IMR-90 (cell line): ENCODE results near the gene PDZD8. TPM values are rescaled to one million over a fixed set of nuclear protein-coding genes. Genes with fewer than 3 reads are reported as not detected.

Experiments
- ATAC-seq: fragments of 200-7000 bp; cut with Tn5 transposase; 2 replicates; pipeline ENCODE4 v1.9.1; 2020; ENCODE audit warnings: low read depth, mild to moderate bottlenecking, moderate library complexity
- BruUV-seq: library from RNA; stranded (reverse); fragments of 400-500 nt; replicated peaks from 2 replicates; lab custom pipeline; 2021; lab: Mats Ljungman, UMichigan
- CTCF ChIA-PET: fragments of 300-600 bp; formaldehyde crosslinking; extraction: SDS; loops from one replicate; lab custom pipeline; 2021; ENCODE audit warnings: antibody characterized with exemption; lab: Yijun Ruan, JAX
- POLR2A ChIA-PET: fragments of 300-600 bp; sonication (Branson Sonifier 250); formaldehyde crosslinking; loops from one replicate; lab custom pipeline; 2022; ENCODE audit warnings: antibody characterized with exemption; ENCODE audit not compliant: unreplicated experiment; lab: Charles Lee
- DNase-seq: peaks from one replicate; pipeline ENCODE4 v3.0.0; 2013
- H2AFZ ChIP-seq: replicated peaks from 2 replicates; pipeline ENCODE3; 2013; ENCODE audit warnings: low read length, mild to moderate bottlenecking; ENCODE audit not compliant: poor library complexity
- H2AK5ac ChIP-seq: 2 replicates; pipeline ENCODE4 v1.6.1; 2013; ENCODE audit warnings: low read depth, low read length, inconsistent platforms
- H2AK9ac ChIP-seq: replicated peaks from 2 replicates; pipeline ENCODE3; 2013; ENCODE audit warnings: mild to moderate bottlenecking, low read depth, low read length, moderate library complexity; ENCODE audit not compliant: poor library complexity
- H2BK120ac ChIP-seq: 2 replicates; pipeline ENCODE4 v1.6.1; 2013; ENCODE audit warnings: low read depth, low read length, inconsistent platforms
- H2BK15ac ChIP-seq: 3 replicates; pipeline ENCODE4 v1.6.1; 2013; ENCODE audit warnings: low read depth, low read length, inconsistent platforms
- H2BK20ac ChIP-seq: 2 replicates; pipeline ENCODE4 v1.6.1; 2013; ENCODE audit warnings: low read depth, mild to moderate bottlenecking, inconsistent platforms, low read length, moderate library complexity
- H2BK5ac ChIP-seq: 2 replicates; pipeline ENCODE4 v1.6.1; 2013; ENCODE audit warnings: mild to moderate bottlenecking, low read depth, low read length, inconsistent platforms; ENCODE audit not compliant: poor library complexity, severe bottlenecking
- H3K14ac ChIP-seq: replicated peaks from 2 replicates; pipeline ENCODE4 v1.6.1; 2013; ENCODE audit warnings: low read depth, low read length, inconsistent platforms
- H3K18ac ChIP-seq: 2 replicates; pipeline ENCODE4 v1.6.1; 2013; ENCODE audit warnings: low read depth, low read length, control low read depth
- H3K23ac ChIP-seq: 2 replicates; pipeline ENCODE4 v1.6.1; 2013; ENCODE audit warnings: low read depth, low read length, inconsistent platforms
- H3K27ac ChIP-seq: 2 replicates; pipeline ENCODE4 v1.5.1; 2013; ENCODE audit warnings: mild to moderate bottlenecking, control low read depth, low read length; ENCODE audit not compliant: insufficient read depth
- H3K27me3 ChIP-seq: 2 replicates; pipeline ENCODE4 v1.6.1; 2013; ENCODE audit warnings: low read length; ENCODE audit not compliant: control insufficient read depth, insufficient read depth
- H3K36me3 ChIP-seq: 2 replicates; pipeline ENCODE4 v1.6.1; 2013; ENCODE audit warnings: low read length, mixed read lengths; ENCODE audit not compliant: control insufficient read depth, insufficient read depth
- H3K4ac ChIP-seq: 2 replicates; pipeline ENCODE4 v1.6.1; 2013; ENCODE audit warnings: low read depth, low read length, inconsistent platforms
- H3K4me1 ChIP-seq: 2 replicates; pipeline ENCODE4 v1.6.1; 2013; ENCODE audit warnings: low read length, mixed read lengths; ENCODE audit not compliant: control insufficient read depth, insufficient read depth
- H3K4me2 ChIP-seq: 2 replicates; pipeline ENCODE4 v1.6.1; 2013; ENCODE audit warnings: low read depth, mild to moderate bottlenecking, control low read depth, low read length, moderate library complexity
- H3K4me3 ChIP-seq: 2 replicates; pipeline ENCODE4 v1.5.1; 2013; ENCODE audit warnings: low read depth, mild to moderate bottlenecking, control low read depth, low read length, moderate library complexity; ENCODE audit not compliant: insufficient read depth
- H3K56ac ChIP-seq: 2 replicates; pipeline ENCODE4 v1.6.1; 2013; ENCODE audit warnings: low read length, inconsistent platforms; ENCODE audit not compliant: insufficient read depth; ENCODE audit errors: extremely low read depth
- H3K79me1 ChIP-seq, 2 experiments: 2 replicates each; pipeline ENCODE4 v1.6.1; 2013; ENCODE audit warnings: low read length in 2 of 2, inconsistent platforms in 1 of 2, low read depth in 1 of 2
- H3K9ac ChIP-seq: 2 replicates; pipeline ENCODE4 v1.6.1; 2013; ENCODE audit warnings: low read depth, low read length, control low read depth
- H3K9me1 ChIP-seq: 2 replicates; pipeline ENCODE4 v1.6.1; 2013; ENCODE audit warnings: low read length, inconsistent platforms; ENCODE audit not compliant: insufficient read depth
- H3K9me3 ChIP-seq: 2 replicates; pipeline ENCODE4 v1.6.1; 2013; ENCODE audit warnings: low read length; ENCODE audit not compliant: control insufficient read depth, insufficient read depth
- H4K20me1 ChIP-seq: 2 replicates; pipeline ENCODE4 v1.6.1; 2013; ENCODE audit warnings: low read length, inconsistent platforms; ENCODE audit not compliant: insufficient read depth
- H4K5ac ChIP-seq: 2 replicates; pipeline ENCODE4 v1.6.1; 2013; ENCODE audit warnings: mild to moderate bottlenecking, low read depth, low read length, control low read depth
- H4K8ac ChIP-seq, 2 experiments: 2 replicates each; pipeline ENCODE4 v1.6.1; 2013; ENCODE audit warnings: low read depth in 2 of 2, low read length in 2 of 2, control low read depth in 1 of 2, inconsistent platforms in 1 of 2
- H4K91ac ChIP-seq: 2 replicates; pipeline ENCODE4 v1.6.1; 2013; ENCODE audit warnings: low read depth, low read length, inconsistent platforms; ENCODE audit not compliant: insufficient read depth
- CEBPB ChIP-seq: IDR thresholded peaks from 2 replicates; pipeline ENCODE4 v1.6.1; 2012; ENCODE audit warnings: low read depth, low read length, improper control_type of control experiment
- CHD1 ChIP-seq: IDR thresholded peaks from 2 replicates; pipeline ENCODE4 v1.6.1; 2012; ENCODE audit warnings: low read depth, low read length, improper control_type of control experiment
- RAD21 ChIP-seq: IDR thresholded peaks from 2 replicates; pipeline ENCODE4 v1.6.1; 2012; ENCODE audit warnings: low read length, improper control_type of control experiment
- WGBS, 2 experiments: methylation state at CpG; one replicate each; pipeline versions ENCODE4 v1.1.5 to v1.1.7; 2013; ENCODE audit warnings: missing lambda C conversion rate in 2 of 2; ENCODE audit not compliant: insufficient read length in 1 of 2; ENCODE audit errors: extremely low coverage in 2 of 2; 5-methylcytosine and 5-hydroxymethylcytosine counted together
- dilution Hi-C: fragments of 300-500 bp; cut with HindIII; formaldehyde crosslinking; loops from one replicate; pipeline ENCODE4 v1.14.3; 2018; ENCODE audit warnings: low sequenced_read_pairs; ENCODE audit not compliant: unreplicated experiment
- in situ Hi-C: fragments of 300-500 bp; cut with MboI; formaldehyde crosslinking; loops from 3 replicates; pipeline ENCODE4 v1.14.3; 2019; ENCODE audit warnings: low sequenced_read_pairs, inconsistent platforms, mixed read lengths
- intact Hi-C: fragments of 100-400 bp; cut with micrococcal nuclease; formaldehyde crosslinking; loops from 2 replicates; pipeline ENCODE4 v1.10.0; 2022
- polyA plus RNA-seq, 3 experiments: library from polyadenylated mRNA; depleted of rRNA; stranded (reverse); fragments of >200 nt; gene quantifications; 2 replicates each; pipeline ENCODE4 v1.2.3, GENCODE V29; 2012; ENCODE audit warnings: low replicate concordance in 1 of 3
- total RNA-seq: library from RNA; depleted of rRNA; stranded (reverse); fragments of >200 nt; gene quantifications from 2 replicates; pipeline ENCODE4 v1.2.3, GENCODE V29; 2012
- TF ChIP-seq, protein P1 (sequence below): fragments of 150-350 bp; IDR thresholded peaks from 2 replicates; pipeline ENCODE4 v1.6.1; 2016; ENCODE audit warnings: low read depth, mild to moderate bottlenecking, low read length, moderate library complexity, borderline replicate concordance

Gene PDZD8
- total and polyA plus RNA-seq, 2 of the 4 experiments (the other 2 are of a cell fraction): 11.3 to 20.4 TPM

DNA sequence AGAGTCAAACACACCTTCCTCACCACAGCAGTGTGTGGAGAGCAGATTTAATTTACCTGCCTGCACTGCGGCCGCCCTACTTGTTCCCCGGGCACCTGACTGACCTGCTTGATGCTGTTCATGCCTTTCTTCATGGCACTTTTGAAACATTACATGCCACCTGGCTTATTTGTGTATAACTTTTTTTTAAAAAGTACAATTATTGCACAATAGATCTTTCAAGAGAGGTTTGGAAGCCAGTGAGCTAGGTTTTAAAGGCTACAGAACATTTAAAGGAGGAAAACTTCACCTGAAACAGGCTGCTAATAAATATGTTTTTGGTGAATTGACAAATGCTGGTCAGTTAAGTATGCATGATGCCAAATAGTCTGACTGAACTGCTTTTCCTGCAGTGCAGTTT is 101.3 kb downstream of the PDZD8 start:
- Histone ChIP-seq H4K20me1 (no peaks in the 10 kb centered on the region), H3K79me1 (no peaks in the 10 kb centered on the region), H2BK15ac (no peak overlapping the region), H3K9ac (no peak overlapping the region), H3K4me3 (no peak overlapping the region), H2BK120ac (no peak overlapping the region), H3K4me1 (no peaks in the 10 kb centered on the region), H2AFZ (no peak overlapping the region), H3K9me1 (no peaks in the 10 kb centered on the region; the same call in 1 of the 2 replicates), H3K36me3 (no peaks in the 10 kb centered on the region), H4K5ac (no peak overlapping the region), H3K56ac (no peak overlapping the region), H2BK20ac (no peak overlapping the region), H3K4ac (no peak overlapping the region), H3K14ac (no peak overlapping the region), H2AK9ac (no peak overlapping the region), H3K27me3 (no peaks in the 10 kb centered on the region), H4K8ac (no peak overlapping the region), H2BK5ac (no peak overlapping the region), H4K91ac (no peak overlapping the region), H3K23ac (no peak overlapping the region), H2AK5ac (no peak overlapping the region), H3K18ac (no peak overlapping the region), H3K9me3 (no peaks in the 10 kb centered on the region), H3K4me2 (no peak overlapping the region), H3K27ac (no peak overlapping the region)
- DNase-seq (no peak), ATAC-seq (no peak)
- POLR2A ChIA-PET: no interaction called here
- intact Hi-C loops (no loop called here), in situ Hi-C loops (no loop called here), dilution Hi-C loops (no loop called here)
- TF ChIP-seq CEBPB: peak; percentile 75
- TF ChIP-seq CHD1: no peak
- no peak for TF ChIP-seq RAD21
- TF ChIP-seq, protein P1, sequence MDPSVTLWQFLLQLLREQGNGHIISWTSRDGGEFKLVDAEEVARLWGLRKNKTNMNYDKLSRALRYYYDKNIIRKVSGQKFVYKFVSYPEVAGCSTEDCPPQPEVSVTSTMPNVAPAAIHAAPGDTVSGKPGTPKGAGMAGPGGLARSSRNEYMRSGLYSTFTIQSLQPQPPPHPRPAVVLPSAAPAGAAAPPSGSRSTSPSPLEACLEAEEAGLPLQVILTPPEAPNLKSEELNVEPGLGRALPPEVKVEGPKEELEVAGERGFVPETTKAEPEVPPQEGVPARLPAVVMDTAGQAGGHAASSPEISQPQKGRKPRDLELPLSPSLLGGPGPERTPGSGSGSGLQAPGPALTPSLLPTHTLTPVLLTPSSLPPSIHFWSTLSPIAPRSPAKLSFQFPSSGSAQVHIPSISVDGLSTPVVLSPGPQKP: no peak
- no TSS peak for BruUV-seq
- CTCF ChIA-PET: no interaction called here
- no CpG with 5 or more reads among the region's 3 CpGs for WGBS, 2 experiments
